ENCODE measurements around the gene TBC1D16. TPM values are rescaled to one million over a fixed set of nuclear protein-coding genes. Genes with fewer than 3 reads are reported as not detected.

The TBC1D16 gene
- total RNA-seq, 1 donor from 2014 or later = 197 TPM

DNA sequence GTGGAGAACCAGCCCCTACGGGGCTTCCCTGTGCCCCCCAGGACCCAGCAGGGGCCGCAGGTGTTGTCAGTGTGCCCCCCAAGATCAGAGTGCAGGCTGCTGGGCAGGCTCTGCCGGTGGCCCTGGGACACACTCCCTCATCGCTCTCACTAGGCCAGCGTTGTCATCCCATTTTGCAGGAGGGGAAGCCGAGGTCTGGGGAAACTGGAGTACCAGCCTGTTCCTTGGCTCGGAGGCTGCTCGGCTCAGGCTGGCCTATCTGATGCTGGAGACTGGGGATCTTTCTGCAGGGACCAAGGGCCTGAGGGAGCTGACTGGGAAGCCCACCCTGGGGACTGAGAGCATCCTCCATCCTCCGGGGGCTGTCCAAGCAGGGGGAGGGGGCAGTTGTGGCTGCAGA is 122.2 kb downstream of the TBC1D16 start:
- TF ChIP-seq CTCF (IDR thresholded peaks at IDR 0.05; ENCODE audit: partially characterized antibody, unreplicated experiment) = no peak
- DNase-seq = no peak

DNA sequence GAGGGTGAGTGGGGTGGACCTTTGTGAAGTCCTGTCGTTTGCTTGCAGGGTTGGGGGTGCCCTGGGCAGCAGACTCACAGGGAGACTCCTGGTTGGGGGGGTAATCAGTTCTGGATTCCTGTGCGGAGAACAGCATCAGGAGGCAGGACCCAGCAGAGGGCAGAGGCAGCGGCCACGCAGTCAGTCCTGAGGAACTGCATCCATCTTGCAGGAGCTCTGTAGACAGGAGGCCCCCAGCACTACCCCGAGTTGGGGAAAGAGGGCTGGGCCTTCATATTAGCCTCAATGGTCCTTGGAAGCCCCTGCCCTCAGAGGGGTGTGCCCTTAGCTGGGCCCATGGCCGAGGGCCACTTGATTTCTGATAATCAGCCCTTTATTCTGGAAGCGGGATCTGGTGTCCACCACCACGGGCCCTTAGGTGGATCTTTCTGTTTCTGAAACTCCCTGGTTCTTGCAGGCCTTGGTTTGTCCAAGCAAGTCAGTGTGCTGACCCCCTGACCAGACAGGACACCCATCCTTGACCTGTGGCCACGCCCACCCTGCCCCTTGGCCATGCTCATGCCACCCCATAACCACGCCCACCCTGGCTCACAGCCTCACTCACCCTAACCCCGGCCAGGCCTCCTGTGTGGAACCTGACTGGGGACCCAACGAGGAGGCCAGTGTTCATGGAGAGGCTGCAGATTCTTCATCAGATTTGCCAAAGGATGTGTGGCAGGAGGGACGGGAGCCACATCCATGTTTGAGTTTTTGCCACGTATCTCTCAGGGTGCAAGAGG is 122.9 kb downstream of the TBC1D16 start:
- no peak overlapping the region for H3K4me3 Mint-ChIP-seq (ENCODE audit: unreplicated experiment)
- no peak for DNase-seq

More for the DNA sequence above, 122.2 kb downstream of the TBC1D16 start:
- Mint-ChIP-seq H3K27ac (ENCODE audit: unreplicated experiment) (no peak overlapping the region), H3K27me3 (ENCODE audit: unreplicated experiment) (peaks cover 15% of the 10 kb centered on the region), H3K36me3 (ENCODE audit: unreplicated experiment) (no peaks in the 10 kb centered on the region), H3K4me3 (ENCODE audit: unreplicated experiment) (no peak overlapping the region), H3K9me3 (ENCODE audit: unreplicated experiment) (no peaks in the 10 kb centered on the region), H3K4me1 (ENCODE audit: low read depth, unreplicated experiment) (no peaks in the 10 kb centered on the region)

DNA sequence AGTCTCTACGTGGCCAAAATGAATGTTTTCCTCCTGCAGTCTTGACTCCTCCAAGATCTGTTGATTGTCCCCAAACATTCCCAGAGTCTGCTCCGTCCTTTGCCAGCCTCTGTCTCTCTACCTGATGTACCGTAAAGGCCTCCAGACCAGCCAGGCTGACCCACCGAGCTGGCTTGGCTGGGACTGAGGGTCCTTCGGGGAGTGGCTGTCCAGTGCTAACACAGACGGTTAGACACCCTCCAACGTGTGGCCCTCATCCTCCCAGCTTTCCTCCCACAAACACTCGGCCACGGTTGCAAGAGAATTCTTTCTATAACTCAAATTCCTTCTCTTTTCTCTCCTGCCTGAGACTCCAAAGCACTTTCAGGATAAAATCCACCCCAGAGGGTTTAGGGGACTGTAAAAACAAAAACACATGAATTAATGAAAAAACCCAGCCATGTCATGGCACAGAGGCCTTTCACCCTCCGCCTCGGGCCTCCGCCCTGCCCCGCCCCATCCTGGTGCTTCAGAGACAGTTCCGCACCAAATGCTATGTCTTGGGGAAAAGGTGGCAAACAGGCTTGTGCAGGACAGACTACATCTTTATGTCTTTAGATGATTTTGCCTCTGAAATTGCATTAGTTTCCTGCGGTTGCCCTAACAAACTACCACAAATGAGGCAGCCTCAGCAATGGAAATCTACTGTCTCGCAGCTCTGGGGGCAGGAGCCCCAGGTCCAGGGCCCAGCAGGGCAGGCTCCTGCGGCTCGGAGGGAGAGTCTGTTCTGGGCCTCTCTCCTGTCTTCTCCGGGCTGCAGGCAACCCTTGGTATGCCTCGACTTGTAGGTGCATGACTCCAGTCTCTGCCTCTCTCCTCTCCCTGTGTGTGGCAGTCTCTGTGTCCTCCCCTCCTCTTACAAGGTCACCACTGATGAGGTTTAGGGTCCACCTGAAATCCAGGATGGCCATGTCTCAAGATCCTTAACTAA is 124.0 kb downstream of the TBC1D16 start:
- Mint-ChIP-seq H3K27me3 (ENCODE audit: unreplicated experiment) (peaks cover 7% of the 10 kb centered on the region), H3K27ac (ENCODE audit: unreplicated experiment) (no peak overlapping the region), H3K4me1 (ENCODE audit: low read depth, unreplicated experiment) (no peaks in the 10 kb centered on the region), H3K9me3 (ENCODE audit: unreplicated experiment) (no peaks in the 10 kb centered on the region), H3K4me3 (ENCODE audit: unreplicated experiment) (no peak overlapping the region), H3K36me3 (ENCODE audit: unreplicated experiment) (no peaks in the 10 kb centered on the region)
- no peak for TF ChIP-seq CTCF (IDR thresholded peaks at IDR 0.05; ENCODE audit: partially characterized antibody, unreplicated experiment)
- DNase-seq = no peak

More for the DNA sequence above, 122.9 kb downstream of the TBC1D16 start:
- Mint-ChIP-seq H3K27me3 (ENCODE audit: unreplicated experiment) (peaks cover 13% of the 10 kb centered on the region), H3K9me3 (ENCODE audit: unreplicated experiment) (no peaks in the 10 kb centered on the region), H3K27ac (ENCODE audit: unreplicated experiment) (no peak overlapping the region), H3K4me1 (ENCODE audit: low read depth, unreplicated experiment) (no peaks in the 10 kb centered on the region), H3K36me3 (ENCODE audit: unreplicated experiment) (no peaks in the 10 kb centered on the region)
- TF ChIP-seq CTCF (IDR thresholded peaks at IDR 0.05; ENCODE audit: partially characterized antibody, unreplicated experiment) = no peak

DNA sequence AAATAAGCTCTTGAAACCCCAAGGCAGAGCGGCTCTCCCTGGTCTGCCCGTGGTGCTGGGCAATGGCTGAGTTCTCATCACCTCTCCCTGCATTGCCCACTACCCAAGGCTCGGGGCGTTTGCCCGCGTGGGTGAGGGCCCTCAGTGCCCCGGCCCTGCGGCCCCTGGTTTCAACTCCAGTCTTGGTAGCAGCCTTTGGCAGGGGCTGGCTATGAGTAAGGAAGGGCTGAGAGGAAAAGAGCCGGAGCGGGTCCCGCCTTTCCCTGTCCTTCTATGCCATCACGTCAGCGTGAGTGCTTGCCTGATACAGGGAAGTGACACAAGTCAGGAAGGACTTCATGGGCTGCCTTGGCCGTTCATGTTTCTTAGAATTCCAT is 124.7 kb downstream of the TBC1D16 start:
- H3K27ac Mint-ChIP-seq (ENCODE audit: unreplicated experiment) = no peak overlapping the region
- no peaks in the 10 kb centered on the region for H3K36me3 Mint-ChIP-seq (ENCODE audit: unreplicated experiment)

More for the DNA sequence above, 124.7 kb downstream of the TBC1D16 start:
- TF ChIP-seq CTCF (IDR thresholded peaks at IDR 0.05; ENCODE audit: partially characterized antibody, unreplicated experiment) = no peak
- Mint-ChIP-seq H3K4me3 (ENCODE audit: unreplicated experiment) (no peak overlapping the region), H3K4me1 (ENCODE audit: low read depth, unreplicated experiment) (no peaks in the 10 kb centered on the region), H3K27me3 (ENCODE audit: unreplicated experiment) (peaks cover 2% of the 10 kb centered on the region), H3K9me3 (ENCODE audit: unreplicated experiment) (no peaks in the 10 kb centered on the region)
- no peak for DNase-seq

Data from glutamatergic neuron (in vitro differentiated cells).